Right kidney (tissue), 1 donor: ENCODE results near the gene PPARGC1A.

Experiments
- DNase-seq: peaks from one replicate; pipeline ENCODE4 v3.0.0-alpha.2; 2016

Gene PPARGC1A

DNA sequence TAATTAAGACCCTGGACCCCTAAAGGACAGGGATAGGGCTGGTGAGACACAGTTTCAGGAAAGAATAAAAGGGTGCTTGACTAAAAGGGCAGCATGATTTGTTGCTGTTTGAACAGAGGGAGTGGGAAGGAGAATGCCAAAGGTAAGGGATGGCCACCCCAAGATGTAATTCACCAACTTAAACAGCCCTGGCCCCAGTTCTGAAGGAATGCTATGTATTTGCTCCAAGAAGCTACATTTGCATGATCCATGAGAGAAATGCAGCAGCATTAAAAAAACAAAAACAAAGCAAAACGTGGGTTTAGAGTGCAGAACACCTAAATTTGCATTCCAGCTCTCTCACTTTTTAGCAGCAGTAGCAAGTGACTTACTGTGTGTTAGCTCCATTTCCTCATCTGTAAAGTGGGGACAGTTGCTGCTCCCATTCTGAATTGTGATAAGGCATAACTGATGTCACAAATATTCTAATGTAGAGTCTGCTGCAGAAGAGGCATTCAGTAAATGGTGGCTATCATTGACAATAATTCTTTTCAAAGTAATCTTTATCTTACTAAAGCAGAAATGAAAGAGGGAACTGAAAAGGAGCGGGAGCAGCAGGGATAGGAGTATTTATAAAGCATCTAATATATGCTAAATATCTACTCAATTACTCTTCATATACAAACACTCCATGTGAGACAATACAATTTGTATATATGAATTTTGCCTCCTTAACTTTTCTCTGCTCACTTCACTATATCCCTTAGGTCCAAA is 115.8 kb downstream of the PPARGC1A start:
- no peak for DNase-seq

DNA sequence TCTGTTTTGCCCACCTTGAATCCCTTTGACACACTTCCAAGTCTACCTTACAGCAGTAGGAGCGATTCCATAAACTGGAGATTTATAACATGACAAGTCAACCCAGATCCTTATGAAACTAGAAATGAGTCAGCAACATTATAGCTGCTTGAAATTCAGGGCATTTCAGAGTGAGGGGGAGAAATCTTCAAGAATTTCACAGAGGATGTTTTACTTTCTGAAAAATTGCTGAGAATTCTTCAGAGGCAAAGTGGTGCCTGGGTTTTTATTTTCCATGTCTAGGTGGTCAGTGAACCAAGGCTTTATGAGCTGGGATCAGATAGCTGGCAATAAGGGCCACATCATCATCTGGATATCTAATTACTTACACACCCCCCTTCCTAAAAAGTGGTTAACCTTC is 119.8 kb downstream of the PPARGC1A start:
- DNase-seq, result no peak

DNA sequence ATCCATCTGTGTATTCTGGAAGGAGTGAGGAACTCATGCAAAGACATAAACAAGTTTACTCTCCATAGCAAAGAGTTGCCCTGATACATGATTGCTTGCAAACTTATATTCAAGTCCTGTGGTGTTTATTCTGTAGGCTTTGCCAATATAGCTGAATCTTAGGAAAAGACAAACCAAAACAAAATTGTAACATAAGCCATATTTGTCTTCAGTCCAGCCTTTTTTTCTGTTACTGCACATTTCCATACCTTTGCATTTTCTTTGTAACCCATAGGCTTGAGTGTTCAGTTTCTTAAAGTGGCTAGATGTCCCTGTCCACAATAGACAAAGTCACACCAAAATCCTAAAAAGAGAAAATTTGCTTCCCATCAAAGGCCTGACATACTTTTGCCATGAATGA is 120.4 kb downstream of the PPARGC1A start:
- no peak for DNase-seq

DNA sequence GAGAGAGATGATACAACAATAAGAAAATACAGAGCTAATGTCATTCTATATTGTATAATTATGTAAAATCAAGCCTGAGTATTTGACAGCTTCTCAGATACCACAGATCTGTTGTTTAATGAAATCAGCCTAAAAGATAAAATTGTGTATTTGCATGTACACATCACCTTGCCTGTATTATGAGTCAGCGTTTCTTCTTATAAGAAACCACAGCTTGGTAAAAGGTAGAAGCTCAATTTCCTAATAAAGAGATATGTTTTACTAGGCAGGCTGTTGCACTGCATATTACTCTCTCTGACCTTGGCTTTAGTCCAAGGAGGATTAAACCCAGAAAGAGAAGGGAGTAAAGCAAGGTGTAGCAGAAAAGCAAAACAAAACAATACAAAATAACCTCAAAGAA is 121.3 kb downstream of the PPARGC1A start:
- no peak for DNase-seq

DNA sequence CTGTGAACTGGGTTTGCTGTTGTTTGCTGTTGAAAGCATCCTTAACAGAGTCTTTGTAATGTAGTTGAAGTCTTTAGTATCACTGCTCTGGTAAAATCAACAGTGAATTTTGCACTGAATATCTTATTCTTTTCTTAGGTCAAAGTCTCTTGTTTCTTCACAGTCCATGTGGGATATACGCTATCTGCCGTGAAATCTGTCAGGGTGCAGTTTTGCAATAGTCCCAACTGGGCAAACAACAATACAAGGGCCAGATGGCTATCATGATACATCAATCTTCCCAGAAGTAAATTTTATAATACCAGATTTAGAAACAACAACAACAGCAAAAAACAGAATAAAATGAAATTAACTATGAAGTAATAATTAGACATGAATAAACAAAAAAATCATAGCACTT is 123.5 kb downstream of the PPARGC1A start:
- DNase-seq, result no peak

DNA sequence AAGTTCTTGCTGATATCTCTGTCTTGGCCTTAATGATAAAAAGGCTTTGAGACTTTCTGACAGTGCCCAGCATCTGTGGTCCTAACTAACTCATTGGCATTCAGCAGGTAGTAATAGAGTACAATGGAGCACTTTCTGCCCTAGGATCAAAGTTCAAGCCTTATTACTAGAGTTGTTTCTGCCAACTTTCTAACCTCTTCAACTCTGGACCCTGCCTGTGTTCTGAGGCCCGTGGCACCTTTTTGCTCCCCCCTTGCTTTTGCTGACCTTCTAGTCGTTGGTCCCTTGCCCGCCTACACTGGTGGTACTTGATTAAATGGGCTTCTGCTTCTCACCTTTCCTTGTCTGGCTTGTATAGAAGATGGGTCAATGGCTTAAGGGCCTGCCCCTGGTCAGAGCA is 126.3 kb downstream of the PPARGC1A start:
- no peak for DNase-seq

DNA sequence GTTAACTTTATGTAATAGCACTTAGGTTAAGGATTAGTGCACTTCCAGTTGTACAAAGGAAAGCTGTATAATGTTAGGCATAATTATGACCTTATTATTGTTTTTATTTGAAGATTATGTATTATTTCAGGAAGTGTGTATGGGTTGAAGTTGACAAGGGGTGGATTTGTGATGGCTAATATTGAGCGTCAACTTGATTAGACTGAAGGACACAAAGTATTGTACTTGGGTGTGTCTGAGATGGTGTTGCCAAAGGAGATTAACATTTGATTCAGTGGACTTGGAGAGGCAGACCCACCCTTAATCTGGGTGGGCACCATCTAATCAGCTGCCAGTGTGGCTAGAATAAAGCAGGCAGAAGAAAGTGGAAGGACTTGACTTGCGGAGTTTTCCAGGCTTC is 127.3 kb downstream of the PPARGC1A start:
- no peak for DNase-seq

DNA sequence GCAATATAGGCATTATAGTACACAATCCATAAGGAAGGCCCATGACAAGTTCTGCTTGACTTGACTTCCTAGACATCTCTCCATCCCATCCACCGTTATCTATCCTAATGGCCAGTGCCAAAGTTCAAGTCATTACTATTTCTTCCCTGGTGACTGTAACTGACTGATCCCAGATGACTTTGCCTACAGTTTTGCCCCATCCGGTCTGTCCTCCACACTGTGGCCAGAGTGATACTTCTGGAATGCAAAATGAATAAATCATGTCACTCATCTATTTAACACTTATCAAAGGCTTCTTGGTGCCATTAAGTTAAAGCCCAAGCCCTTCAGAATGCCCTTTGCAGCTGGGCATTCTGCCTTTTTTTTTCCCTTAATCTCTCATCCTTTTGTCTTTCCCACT is 130.8 kb downstream of the PPARGC1A start:
- no peak for DNase-seq

DNA sequence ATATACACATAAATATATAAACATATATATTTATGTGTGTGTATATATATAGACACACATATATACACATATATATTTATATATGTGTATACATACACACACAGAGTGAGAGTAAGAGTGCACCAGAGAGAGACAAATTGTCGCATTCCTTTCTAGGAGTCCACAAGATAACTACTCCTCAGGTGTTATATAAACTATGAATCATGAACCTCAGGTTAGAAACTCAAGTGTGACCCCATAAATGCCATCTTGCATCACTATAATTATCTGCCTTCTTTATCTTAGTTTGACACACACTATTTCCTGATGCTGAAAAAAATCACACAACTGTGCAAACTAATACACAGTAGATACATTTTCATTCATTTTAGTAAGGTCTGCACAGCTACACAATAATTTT is 135.2 kb downstream of the PPARGC1A start:
- DNase-seq, result no peak

DNA sequence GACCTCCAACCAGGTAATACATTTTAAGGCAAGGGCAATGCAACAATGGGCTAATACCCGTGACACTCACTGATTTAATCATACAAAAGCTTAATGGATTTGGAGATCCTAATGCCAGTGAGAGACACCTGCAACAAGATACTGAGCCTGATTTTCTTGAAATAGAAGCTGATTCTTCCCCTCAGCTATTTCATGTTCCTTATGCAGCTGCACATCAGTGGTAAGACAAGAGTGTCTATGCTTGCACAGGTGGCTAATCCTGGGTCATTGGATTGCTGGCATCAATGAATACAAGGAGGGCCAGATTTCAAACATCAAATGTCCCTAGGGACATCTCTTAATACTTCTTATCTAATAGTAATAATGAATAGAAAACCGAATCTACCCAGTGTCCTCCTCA is 139.7 kb downstream of the PPARGC1A start:
- DNase-seq, result no peak

DNA sequence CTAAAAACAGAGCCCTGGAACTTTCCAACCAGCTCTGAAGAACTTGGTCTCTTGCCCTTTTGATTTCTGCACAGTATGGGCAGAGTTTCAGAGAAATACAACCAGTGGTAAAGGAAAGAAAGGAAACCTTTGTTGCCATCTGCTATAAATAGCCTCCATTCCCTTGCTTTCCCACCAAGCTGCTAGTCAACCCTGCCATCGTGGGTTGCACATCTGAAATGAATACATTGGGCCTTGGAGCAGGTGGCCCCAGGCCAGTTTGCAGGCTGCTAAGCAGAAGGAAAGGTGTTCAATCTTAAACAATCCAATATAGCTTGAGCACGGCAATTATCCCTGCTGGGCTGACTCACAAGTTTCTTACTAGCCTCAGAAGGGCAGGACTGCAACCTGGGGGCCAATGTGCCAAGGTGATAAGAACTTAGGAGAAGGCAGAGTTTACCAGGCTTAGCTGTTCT is 142.5 kb downstream of the PPARGC1A start:
- no peak for DNase-seq

DNA sequence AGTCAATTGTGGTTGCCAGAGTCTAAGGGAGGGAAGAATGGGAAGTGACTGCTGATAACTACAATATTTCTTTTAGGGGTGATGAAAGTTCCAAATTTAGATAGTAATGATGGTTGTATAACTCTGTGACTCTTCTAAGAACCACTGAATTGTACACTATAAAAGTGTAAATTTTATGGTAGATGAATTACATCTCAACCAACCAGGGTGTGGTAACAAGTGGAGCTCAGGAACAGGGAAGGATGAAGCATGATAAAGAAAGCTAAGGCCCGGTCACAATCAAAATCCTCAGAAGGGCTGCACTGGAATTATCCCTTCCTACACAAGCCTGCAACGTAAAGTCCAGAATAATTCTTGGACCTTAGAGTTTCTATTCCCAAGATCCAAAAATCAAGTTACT is 143.2 kb downstream of the PPARGC1A start:
- DNase-seq, result no peak

DNA sequence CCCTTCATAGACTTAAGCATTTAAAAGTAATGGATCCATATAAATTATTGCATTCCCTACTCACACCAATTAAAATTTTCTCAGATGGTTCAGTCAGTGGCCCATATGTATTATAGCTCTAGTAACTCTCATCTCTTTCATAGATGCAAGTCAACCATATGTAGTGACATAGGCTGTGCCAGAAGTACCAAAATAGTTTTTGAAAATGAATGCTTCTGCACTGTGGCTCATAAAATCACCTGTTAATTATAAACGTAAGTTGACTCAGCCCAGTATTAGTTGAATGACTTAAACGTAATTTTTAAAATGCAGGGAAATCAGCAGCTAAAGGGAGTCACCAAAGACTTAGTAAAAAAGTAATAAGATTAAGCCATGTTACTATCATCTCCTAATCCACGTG is 143.8 kb downstream of the PPARGC1A start:
- DNase-seq, result no peak

DNA sequence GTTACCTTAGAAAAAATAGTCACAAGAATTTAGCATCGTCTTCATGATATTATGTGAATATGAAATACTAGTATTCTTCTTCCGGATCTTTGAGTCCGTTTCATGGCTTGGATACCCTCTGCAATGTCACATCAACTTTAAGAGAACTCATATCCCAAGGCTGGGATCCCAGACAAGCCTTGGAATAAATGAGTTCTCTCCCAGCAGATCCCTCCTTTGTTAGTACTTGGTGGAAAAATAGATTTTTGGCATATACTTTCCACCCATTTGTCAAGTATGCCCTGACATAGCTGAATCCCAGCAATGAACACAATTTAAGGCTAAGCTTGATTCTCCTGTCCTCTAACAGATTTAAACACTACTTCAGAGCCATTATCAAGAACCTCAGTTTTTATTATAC is 144.5 kb downstream of the PPARGC1A start:
- no peak for DNase-seq
